HG02623 (cell line): Measurements from ENCODE around the gene AK2.
"Not testable (repeated sequence)": the region's sequence is repeated elsewhere in the genome, so short reads cannot be mapped to it uniquely, and the experiment has no call there.

Experiments used
- ATAC-seq: cut with Tn5 transposase; IDR thresholded peaks from one replicate; pipeline ENCODE4 v1.9.1; 2021; ENCODE audit warnings: moderate library complexity; ENCODE audit not compliant: unreplicated experiment

Gene AK2

DNA sequence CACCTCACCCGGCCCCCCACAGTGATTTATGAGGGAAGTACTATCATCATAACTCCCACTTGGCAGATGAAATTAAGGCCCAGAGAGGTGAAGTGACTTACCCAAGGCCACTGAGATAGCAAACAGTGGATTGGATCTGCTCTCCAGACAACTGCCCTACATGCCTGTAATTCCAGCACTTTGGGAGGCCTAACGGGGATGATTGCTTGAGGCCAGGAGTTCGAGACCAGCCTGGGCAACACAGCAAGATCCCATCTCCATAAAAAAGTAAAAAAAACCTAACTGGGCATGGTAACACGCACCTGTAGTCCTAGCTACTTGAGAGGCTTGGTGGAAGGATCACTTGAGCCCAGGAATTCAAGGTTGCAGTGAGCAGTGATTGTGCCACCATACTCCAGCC is 57.8 kb downstream of the AK2 start:
- no peak for ATAC-seq

DNA sequence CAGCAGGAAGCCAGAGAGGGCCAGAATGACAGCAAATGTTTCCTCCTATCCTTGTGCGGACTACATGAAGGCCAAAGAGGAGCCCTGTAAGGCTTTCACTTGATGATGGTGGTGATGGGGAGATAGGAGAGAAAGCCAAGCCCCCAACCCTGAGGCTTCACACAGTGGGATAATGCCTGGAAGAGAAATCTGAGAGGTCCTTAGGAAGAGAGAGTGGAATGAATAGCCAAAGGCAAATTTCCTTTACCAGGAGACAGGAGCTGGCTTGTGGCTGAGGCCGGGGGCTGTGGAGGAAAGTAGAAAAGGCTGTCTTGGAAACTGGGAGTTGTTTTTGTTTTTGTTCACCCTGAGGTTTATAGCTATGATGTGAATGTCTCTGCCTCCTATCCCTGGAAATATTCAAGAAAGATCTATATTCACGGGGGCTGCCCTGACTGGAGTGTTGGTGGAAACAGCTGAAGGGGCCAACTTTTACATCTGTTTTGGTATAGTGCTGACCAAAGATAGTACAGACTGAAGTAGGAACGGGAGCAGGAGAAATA is 59.1 kb downstream of the AK2 start:
- no peak for ATAC-seq

DNA sequence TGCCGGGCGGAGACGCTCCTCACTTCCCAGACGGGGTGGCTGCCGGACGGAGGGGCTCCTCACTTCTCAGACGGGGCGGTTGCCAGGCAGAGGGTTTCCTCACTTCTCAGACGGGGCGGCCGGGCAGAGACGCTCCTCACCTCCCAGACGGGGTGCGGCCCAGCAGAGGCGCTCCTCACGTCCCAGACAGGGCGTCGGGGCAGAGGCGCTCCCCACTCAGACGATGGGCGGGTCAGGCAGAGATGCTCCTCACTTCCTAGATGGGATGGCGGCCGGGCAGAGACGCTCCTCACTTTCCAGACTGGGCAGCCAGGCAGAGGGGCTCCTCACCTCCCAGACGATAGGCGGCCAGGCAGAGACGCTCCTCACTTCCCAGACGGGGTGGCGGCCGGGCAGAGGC is 61.6 kb downstream of the AK2 start:
- not testable (repeated sequence) for ATAC-seq

DNA sequence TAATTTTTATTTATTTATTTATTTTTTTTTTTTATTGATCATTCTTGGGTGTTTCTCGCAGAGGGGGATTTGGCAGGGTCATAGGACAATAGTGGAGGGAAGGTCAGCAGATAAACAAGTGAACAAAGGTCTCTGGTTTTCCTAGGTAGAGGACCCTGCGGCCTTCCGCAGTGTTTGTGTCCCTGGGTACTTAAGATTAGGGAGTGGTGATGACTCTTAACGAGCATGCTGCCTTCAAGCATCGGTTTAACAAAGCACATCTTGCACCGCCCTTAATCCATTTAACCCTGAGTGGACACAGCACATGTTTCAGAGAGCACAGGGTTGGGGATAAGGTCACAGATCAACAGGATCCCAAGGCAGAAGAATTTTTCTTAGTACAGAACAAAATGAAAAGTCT is 63.2 kb downstream of the AK2 start:
- ATAC-seq = not testable (repeated sequence)

DNA sequence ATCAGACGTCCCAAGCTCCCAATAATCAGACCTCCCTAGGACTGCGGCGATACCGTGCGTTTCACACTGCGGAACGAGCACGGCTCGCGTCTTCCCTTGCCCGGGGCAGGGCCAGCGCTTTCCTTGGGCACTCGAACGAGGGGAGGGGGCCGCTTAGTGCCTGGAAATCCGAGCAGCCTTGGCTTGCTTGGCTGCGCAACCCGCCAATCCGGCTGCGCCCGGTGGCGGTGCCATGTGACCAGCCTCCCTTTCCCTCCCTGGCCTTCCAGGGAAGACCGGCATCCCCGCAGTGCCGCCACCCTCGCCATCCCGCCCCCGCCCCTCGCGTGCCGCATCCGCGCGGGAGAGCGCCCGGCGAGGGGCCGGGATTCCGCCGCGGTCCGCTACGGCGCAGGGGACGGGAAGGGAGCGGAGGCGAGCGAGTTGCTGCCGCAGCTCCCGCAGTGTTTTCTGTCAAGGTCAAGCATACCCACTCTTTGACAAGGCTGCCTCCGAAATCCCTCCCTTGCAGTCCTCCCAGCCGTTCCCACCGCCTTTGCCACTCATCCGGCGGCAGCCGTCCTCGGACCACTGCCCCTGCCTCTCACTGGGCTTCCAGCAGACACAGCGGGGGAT is 63.8 kb downstream of the AK2 start:
- ATAC-seq = no peak

DNA sequence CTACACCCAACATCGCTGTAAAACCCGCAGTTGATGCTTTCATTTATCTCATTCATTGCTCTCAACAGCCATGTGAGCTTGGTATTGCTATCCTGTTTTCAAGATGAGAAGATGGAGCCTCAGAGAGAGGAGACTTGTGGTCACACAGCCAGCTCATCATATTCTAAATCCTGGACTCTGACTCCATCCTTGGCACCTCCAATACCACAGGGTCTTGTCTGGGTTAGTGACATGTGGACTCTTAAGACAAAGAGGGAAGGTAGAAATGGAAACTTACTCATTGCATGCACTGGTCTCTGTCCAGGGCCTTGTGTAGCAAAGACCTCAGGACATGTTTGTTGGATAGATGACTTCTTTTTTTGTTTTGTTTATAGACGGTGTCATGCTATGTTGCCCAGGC is 65.1 kb downstream of the AK2 start:
- ATAC-seq = no peak

DNA sequence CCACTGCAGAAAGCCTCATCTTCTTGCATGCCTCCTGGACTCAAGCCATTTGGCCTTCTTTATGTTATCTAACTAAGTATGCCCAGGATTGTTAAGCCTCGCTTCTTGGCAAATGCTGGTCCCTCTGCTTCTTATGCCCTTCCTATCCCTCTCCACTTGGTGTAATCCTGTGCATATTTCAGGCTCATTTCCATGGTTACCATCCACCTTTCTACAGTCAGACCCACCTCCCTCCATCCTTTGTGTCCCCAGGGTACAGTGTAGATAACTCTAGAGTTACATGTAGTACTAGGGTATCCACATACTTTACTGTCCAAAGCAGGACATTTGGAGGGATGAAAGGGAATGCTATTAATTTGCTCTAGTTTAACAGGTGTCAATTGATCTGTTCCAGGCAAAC is 65.5 kb downstream of the AK2 start:
- no peak for ATAC-seq

DNA sequence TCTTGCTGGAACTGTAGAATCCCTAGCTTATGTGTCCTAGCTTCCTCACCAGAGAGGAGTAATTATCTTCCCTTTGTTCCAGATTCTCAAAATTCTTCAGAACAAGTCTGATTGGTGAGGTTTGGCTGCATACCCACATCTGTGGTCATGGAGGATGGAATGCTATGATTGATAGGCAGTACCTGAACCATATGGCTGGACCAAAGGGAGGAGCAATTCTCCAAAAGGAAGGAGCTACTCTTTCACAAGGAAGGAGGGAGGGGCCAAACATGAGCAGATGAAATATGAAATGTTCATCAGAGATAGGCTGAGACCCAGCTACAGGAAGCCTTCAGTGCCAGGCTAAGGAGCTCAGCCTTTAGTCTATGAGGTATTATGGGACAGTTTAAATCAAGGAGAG is 67.1 kb downstream of the AK2 start:
- no peak for ATAC-seq

DNA sequence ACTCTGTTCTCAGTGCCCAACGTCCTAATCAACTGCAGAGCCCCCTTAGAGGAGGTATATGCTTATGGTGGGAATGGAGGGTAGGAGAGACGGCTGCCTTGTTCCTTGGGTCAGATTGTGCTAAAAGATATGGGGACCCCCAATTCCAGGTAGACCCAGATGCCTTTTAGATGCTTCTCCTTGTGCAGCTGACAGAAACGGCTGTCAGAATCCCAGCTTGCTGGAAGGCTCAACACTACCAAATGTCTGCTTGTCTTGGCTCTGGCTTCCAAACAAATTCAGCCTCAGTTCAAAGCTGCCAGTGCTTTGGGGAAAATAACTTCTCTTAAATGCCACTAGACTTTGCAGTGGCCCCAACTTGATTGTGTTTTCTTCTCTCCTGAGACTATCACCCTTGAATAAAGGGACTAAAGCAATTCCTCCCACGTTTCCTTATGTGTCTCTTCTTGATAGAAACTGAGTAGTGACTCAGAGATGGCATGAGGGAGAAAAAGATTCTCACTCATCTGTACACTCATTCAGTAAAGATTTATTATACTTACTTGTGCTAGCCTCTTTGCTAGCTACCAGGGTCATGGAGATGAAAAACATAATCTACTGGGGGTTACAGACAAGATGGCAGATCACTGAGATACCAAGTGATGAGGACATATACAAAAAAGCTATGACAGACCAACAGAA is 68.7 kb downstream of the AK2 start:
- ATAC-seq = no peak

DNA sequence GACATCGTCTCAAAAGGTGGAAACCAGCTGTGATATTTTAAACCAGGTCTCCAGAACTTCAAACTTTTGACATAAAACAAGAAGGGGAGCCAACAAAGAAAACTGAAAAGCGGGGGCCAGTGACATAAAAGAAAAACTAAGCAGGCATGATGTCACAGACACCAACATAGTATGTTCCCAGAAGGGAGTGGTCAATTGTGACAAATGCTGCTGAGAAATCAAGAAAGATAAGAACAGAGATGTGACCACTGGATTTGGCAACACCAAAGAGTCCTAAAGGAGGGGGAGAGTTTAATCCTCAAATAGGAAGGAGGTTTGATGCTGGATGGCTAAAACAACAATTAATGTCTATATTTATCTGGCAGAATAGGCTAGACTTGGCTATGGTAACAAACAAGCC is 69.8 kb downstream of the AK2 start:
- ATAC-seq = no peak

DNA sequence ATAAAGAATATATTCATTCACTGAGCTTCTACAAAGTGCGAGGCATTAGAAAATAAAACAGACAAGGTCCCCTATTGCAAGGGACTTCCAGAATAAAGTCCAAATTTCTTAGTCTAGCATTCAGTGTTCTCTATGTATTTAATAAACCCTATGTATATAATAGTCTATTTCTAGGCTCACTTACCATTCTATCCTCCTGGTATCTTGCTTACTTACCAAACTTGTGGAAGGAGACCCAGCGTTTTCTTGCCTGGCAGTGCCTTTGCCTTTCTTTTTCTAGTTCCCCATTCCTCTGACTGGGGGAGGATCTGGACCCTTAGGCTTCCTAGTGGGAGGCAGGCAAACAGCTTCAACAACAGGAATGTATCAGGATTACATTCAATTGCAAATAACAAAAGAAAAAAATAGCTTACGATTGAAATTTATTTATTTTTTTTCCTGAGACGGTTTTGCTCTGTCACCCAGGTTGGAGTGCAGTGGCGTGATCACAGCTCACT is 71.4 kb downstream of the AK2 start:
- ATAC-seq = no peak

DNA sequence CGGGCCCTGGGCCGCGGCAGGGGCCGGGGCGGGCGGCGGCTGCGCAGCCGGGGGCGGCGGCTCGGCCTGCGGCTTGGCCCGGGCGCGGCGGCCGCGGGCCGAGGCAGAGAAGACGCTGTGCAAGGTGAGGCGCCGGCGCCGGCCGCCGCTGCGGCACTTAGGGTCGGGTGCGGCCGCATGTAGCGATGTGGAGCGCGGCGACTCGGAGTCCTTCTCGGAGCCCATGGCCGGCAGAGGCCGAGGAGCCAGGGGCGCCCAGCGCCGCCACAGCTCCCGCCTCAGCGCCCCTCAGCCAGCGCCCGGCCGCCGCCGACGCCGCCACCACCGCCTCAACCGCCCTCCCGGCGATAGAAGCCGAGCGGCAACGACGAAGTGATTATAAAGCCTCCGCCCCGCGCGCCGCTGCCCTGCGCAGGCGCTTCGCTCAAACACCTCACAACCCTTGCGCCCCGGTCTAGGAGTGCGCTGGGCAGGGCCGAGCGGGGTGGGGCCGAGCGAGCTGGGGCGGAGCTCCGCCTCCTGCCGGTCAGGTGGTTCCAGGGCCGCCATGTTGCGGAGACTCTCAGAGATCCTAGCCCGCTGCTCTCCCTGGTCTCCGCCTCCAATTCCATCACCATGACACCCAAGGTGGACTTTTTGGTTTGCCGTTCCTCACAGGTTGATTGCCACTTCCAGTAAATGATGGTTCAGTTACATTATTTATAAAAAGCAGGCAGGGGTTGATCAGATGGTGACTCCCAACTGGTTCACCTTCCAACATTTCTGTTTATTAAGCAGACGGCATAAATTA is 72.0 kb downstream of the AK2 start, which contains the start of gene RNF19B:
TSS of gene RNF19B (minus strand) at position 349 of the 790 bp plus-strand sequence. CDS start at position 225, 124 bp downstream.
- peak; percentile 78 for ATAC-seq

DNA sequence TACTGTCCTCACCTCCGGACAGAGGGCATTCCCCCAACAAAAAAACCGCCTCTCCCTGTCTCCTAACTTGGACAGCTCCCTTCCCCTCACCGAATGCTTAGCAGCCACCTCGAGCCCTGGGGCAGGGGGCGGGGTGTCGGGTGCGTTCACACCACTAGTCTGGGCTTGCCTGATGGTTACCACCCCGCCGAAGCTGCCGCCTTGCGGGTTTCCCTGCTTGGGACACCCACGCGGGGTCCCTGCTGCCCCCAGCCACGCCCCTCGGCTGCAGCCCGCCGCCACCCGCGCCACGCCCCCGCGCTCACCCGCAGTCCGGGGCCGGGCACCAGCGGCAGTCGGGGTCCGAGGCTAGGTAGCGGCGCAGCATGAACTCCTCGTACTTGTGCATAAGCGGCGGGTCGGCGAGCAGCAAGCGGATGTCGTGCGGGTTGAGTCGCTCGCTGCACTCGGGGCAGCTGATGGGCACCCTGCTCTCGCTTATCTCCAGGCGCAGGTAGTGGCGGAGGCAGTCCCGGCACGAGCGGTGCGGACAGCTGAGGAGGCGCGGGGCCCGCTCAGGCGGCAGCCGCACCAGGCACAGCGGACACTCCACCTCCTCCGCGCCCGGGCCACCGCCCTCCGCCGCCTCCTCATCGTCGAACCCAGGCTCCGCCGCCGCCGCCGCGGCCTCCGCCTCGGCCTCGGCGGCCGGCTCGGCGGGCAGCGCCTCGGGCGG is 72.8 kb downstream of the AK2 start:
- ATAC-seq = peak; percentile 22

DNA sequence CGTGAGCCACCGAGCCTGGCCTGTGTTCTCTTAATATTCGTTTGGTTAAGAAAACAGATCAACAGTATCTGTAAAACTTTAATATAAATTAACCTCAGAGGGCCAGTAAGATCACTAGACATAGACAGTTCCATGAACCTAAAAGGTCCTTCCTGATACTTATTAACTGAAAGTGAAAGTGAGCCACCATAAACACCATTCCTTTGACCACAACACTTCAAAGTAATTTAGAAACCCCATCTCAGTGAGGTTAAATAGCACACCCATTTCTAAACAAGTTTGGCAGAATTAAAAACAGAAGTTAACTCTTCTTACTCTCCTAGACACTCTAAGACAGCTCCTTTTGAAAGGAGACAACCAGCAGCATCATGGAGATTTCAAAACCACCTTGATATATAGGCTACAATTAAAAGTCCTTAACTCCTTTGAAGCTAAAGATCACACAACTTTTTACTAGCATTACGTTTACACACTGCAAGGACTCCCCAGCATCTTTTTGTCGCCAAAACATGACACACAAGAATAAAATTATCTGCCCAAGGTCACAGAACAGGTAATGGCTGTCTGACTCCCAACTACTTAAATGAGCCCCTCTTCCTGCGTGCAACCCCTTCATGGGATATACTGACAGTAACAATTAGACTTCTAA is 74.3 kb downstream of the AK2 start:
- no peak for ATAC-seq

DNA sequence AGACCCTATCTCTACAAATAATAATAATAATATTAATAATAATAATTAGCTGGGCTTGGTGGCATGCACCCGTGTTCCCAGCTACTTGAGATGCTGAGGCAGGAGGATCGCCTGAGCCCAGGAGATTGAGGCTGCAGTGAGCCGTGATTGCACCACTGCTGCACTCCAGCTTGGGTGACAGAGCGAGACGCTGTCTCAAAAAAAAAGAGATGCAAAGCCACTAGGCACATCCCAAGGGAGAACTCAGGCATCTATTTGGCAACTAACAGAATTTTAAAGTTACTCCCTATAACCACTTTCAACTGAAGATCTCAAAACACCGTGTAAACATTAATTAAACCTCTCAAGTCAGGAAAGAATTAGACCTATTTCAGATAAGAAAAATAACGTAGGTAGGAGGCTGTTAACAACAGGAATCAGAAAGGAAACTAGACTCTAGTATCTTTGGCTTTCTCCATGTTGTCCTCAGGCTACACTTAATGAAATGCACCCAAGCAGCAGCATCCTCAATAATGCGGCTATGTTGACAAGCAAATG is 75.8 kb downstream of the AK2 start:
- ATAC-seq = no peak

DNA sequence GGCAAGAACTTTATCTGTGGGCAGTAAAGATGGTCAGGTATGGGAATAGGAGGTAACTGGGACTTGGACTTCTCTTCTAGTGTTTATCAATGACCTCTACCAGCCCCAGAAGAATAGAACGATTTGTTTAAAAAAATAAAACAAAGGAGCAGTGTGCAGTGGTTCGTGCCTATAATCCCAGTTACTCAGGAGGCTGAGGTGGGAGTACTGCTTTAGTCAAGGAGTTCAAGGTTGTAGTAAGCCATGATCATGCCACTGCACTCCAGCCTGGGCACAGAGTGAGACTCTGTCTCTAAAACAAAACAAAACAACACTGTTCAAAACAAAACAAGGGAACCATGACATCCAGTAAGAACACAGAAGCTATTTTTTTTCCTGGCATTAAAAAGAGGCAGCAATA is 76.3 kb downstream of the AK2 start:
- ATAC-seq = no peak

DNA sequence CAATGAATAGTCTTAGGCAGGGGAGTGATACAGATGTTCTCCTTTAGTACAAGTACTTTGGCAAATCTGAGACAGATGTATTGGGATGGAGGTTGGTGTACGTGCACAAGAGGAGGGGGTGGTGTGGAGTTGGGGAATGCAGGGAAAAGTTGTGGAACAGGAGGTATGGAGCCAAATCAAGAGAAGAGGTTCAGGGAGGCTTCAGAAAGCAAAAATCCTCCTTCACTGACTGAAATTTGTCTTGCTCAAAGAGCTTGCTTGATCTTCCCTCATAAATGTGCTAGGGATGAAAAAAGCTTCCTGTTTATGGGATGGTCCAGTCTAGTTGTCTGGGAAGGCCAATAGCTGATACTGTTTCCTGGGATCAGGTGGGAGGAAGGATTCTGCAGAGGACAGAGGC is 77.9 kb downstream of the AK2 start:
- no peak for ATAC-seq
